ENCODE results near the gene CHMP5. TPM values are rescaled to one million over a fixed set of nuclear protein-coding genes. Genes with fewer than 3 reads are reported as not detected.

CHMP5 gene
- polyA plus RNA-seq, 10 donors = 70.3 to 84.6 (median 77.8) TPM

DNA sequence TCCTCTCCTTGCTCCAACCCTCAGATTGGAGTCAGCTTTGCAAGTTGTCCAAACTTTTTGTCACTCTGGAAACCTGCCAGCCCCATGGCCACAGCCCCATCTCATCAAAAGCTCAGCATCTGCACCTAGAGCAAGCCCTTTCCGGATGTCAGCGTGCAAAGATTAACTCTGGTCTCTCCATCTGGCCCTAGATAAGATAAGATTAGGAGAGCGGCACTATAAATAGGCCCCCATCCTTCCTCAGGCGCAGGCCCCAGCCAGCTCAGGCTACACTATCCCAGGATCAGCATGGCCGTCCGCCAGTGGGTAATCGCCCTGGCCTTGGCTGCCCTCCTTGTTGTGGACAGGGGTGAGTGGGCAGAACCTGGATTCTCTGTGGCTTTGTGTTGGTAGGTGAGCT is 24.9 kb upstream of the CHMP5 start, which contains the start of gene SPINK4:
SPINK4 (plus strand) TSS at position 247 of the 400 bp plus-strand sequence; CDS start at position 289, 42 bp downstream.
- no peak for DNase-seq

DNA sequence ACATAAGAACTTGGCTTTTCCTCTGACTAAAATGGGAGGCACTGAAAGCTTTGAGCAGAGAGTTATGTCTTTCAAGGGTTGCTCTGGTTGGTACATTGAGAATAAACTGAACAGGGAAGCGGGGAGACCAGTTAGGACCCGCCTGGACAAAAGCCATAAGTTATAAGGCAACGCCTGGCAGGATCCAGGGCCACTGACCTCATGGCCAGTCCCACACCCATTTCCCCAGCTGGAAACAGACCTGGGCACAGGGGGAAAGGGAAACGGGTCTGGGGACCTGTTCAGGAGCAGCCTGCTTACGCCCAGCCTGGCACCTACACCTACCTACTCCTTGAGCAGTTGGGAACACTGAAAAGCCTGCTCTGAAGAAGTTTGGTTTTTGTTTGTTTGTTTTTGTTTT is 23.6 kb upstream of the CHMP5 start:
- no peak for DNase-seq

DNA sequence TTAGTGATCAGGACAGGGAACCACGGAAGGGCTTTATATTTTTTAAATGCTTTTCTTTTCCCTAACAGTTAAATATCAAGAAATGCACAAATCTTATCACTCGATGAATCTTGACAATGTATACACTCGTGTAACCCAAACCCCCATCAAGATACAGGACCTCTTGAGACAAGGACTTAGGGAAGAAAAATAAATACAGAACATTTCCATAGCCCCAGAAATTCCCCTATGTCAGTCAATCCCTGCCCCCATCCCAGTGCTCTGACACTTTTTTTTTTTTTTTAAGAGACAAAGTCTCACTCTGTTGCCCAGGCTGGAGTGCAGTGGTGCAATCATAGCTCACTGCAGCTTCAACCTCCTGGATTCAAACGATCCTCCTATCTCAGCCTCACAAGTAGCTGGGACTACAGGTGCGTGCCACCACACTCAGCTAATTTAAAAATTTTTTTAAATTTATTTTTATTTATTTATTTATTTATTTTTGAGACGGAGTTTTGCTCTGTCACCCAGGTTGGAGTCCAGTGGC is 22.2 kb upstream of the CHMP5 start:
- DNase-seq = no peak

DNA sequence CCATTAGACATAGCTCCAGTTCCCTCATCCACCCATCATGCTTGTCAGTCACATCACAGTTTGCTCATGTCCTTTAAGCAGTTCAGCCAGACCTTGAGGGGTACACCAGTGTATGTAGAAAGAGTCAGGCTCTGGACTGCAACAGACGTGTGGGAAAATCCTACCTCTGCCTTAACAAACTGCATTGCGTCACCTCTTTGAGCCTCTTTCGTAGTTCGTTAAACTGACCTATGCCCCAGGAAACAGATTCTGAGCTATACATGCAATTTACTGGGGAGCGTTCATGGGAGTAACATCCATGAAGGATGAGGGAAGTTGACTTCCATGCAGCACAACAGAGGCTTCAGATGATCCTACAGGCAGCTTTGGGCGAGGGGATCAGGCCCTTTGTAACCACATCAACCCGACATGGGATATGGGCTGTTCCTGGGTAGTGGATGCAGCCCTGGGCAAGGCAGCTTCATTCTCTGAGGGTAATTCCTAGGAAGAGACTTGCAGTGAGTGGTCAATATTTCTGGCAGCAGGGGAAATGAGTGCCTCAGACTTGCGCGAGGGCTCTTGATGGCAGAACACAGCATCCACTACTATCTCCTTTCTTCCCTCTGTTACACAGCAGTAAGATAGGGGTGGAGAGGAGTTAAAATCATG is 20.6 kb upstream of the CHMP5 start:
- DNase-seq = no peak

DNA sequence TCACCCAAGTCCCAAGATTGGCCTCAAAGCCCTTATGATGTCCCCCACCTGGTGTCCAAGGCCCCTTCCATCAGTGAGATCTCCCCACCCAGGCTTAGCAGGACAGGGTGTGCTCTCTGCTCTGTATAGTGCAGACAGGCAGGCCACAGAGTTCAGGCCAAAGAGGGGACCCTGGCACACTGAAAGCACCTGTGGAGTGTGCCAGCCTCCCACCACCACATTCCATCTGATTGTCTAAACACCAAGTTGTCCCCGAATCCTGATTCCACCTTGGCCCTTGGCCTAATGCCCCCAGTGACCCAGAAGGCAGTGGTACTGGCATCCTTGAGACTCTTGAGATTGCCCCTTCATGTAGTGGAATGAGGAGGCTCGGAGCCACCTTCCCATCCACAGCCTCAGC is 19.5 kb upstream of the CHMP5 start:
- DNase-seq = no peak

DNA sequence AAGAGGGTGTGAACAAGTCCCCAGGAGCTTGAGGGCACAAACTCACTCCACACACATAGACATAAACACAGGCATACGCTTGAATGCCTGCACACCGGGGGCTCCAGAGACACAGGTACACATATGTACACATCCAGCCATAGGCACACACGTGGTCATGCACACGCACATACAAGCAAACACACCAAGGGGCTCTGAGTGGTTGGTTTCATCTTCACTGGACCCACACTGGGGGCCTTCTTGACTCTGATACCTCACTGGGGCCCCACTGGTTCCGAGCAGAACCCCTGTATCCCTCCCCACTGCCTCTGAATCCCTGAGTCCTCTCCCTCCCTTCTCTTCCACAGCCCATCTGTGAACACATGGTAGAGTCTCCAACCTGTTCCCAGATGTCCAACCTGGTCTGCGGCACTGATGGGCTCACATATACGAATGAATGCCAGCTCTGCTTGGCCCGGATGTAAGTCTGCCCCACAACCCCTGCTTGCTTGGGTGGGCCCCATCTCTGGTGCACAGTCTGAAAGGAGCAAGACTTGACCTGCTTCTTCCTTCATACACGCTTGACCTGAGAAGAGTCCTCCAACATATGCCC is 18.5 kb upstream of the CHMP5 start:
- no peak for DNase-seq

DNA sequence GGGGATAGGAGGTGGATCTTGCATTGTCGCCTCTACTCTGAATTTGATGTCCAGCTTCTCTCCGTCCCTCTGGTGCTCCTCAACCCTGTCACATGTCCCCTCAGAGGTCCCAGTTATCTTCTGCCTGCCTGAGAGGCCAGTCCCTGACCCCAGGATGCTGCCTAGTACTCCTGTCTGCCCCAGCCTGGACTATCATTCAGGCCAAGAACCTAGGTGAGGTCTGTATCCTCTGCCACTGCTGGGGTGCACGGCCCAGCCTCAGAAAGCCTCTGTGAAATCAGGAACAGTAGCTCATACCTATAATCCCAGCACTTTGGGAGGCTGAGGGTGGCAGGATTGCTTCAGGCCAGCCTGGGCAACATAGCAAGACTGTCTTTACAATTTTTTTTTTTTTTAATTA is 16.2 kb upstream of the CHMP5 start:
- DNase-seq = no peak

DNA sequence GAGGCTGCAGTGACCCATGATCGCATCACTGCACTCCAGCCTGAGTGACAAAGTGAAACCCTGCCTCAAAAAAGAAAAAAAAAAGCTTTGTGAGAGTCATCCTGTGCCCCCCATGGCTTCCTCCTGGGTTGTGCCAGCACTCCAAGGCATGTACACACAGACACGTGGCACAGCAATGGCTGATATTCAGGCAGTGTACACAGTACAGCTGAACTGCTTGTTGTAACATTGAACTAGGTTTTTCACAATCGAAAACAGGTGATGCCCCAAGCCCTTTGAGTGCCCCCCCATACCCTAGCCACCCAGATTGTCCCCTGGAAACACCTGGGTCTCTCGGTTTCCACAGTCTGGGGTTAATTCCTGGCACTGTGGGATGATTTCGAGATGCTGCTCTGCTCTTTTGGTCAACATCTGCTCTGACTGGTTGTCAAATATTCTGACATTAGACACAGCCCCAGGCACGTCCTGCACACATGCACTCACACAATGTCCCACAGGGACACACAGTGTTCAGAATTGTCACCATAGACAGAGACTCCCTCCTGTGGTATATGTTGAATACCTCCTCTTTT is 15.7 kb upstream of the CHMP5 start:
- no peak for DNase-seq

DNA sequence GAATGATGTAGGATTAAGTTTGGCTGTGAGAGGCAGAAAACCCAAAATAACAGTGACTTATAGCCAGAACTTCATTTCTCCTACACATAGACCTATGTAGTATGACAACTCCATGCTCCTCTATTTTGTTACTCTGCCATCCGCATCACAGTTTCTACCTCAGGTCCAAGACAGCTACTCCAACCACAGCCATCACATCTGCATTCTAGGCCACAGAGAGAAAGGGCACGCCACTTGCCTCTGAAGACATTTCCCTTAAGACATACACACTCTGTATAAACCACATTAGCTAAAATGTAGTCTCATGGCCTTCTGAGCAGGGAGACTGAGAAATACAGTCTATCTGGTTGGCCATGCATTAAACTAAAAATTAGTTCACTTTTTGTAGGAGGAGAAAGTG is 14.9 kb upstream of the CHMP5 start:
- DNase-seq = no peak

DNA sequence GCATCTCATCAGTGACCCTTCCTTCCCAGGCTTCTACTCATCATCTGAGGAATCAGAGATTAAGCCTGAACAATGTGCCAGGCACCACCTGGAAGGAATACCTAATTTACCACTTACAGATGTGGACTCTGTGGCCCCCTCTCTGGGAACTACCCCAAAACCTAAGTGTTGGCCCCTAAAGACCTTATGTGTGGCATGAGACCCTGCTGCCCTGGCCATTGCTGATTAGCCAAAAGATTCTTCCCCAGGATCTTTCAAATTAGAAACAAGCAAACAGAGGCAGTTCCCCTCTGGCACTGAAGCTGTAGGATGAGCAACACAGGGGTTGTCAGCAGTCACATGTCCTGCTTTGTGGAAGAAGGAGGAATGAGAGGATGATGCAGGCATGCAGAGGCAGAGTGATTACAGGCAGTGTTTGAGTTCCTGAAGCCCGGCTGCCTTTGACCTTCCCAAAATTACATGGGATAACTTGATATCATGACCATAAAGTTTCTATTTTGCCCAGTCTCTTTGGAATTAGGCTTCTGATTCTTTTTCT is 14.3 kb upstream of the CHMP5 start:
- no peak for DNase-seq

DNA sequence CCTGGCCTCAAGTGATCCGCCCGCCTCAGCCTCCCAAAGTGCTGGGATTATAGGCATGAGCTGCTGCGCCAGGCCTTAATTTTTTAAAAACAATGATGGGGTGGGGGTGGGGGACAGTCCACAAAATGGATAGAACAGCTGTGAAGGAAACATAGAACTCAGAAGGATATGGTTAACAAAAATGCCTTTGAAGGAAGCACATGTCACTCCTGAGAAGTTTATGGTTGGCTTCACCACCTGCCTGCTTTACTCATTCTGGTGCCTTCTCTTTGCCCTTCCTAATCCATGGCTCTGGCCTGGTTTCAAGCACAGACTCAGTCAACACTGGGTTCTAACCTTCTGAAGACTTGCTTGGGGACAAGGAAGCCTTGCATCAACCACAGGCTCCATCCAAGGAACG is 10.6 kb upstream of the CHMP5 start:
- DNase-seq = no peak

DNA sequence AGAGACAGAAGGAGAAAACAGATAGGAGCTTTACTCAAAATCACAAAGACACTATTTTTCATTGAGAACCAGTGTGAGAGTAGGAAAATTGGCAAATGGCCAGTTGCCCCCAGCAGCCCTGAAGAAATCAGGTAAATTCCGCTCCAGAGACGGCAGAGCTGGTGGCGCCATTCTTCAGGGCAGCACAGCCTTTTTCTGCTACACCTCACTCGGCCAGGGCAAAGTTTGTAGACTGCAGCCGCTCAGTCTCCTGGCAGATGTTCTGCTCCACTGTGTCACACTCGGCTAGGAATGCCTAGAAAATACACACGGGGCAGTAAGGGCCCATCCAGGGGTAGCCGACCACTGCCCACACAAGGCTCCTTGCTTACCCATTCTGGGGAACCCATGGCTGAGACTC is 9.8 kb upstream of the CHMP5 start:
- DNase-seq = no peak

DNA sequence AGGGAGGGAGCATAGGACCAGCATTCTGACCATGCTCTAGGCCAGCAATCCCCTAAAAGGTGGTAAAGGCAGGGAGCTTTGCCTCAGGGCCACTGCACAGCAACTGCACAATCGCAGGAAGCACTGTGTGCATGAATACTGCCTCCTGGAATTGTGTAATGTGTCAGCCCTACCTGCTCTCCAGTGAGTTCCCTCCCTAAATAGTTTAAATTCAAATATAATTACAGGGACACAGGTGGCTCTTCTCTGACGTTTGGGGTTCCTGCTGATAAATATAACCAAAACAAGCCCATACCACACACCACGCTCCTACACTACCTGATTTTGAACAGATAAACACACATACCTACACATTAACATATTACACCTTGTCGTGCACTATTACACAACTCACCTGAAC is 9.4 kb upstream of the CHMP5 start:
- no peak for DNase-seq

DNA sequence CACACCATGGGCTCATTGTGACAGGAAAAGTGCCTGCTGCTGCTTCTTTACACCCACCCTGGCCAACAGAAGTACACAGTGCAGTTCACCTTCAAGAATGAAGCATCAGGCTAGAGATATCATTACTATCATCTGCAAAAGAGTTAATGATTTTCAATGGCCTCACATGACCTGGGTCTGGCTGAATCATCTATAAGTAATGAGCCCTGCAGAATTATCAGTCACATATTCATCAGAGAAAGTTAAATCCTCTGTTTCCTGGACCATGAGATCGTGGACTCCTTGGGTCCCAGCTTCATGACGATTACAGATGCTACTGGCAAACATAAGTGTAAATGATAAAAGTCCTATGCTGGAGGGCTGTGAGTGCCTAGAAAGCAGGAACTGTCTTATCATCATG is 8.6 kb upstream of the CHMP5 start:
- DNase-seq = no peak

DNA sequence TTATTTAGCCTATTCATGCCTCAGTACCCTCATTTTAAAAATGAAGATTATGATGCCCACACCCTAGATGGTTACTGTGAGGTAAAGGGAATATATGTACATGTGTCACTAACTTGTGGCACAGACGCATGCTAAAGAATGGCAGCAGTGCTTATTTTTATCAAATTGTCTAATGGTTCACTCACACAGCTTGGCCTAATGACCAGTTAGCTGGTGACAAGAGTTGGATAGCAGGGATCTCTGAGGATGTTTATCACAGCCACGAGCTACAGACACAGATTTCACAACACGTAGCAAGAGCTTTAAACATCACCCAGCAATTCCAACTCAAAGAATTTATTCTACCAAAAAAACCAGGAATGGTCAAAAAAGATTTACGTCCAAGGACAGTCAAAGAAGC is 7.6 kb upstream of the CHMP5 start:
- no peak for DNase-seq

DNA sequence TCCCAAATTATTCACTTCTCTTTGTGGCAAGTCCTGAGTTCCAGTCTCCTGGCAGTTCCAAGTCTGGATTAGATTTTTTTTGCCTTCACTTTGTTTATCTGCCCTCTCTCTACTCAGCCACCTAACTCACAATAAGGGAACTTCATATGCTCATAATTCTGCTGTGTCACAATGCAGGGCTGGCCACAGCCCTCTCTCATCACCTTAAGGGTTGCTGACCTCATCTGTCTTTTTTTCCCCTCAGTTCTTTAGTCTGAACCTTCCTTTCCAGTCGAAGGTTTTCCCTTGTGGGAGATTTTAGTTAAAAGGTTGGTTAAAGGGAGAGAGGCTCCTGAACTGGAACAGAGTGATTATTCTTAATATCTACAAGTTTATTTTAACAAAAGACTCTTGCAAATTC is 4.5 kb upstream of the CHMP5 start:
- no peak for DNase-seq

DNA sequence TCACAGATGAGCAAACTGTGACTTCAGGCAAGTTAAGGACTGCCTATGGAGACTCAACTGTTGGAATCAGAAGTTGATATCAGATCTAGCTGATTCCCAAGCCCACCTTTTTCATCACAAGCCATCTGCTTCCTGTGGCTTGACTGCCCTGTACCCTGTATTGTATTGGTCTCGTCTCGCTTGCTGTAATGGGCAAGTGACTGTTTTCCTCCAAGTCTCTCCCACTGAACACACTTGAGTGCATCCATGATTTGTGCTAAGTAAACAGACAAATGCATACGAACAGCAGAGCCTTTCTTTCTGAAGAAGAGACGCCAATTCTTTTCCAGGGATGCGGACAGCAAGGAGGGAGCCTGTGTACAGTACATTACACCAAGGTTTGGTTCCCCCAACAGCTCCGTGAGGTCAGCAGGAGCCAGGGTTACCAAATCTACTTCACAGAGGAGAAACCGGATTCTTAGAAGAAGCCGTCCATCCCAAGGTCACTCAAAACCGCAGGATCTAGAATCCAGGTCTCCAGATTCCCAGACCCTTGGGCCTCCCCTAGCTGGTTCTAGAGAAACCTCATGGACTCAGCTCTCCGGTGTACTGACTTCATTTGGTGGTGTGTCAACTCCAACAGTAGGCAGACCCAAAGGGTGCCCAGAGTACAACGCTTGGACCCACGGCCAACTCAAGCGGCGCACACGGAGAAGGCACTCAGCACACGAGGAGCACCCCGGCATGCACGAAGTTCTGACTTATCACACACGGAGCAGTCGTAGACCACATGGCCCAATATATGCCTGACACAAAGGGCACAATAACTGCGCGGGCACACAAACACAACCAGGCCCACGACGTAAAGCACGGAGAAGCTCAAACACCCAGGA is 1.5 kb upstream of the CHMP5 start:
- DNase-seq = peak in 2 of 3 donors; percentile 23 to 71

DNA sequence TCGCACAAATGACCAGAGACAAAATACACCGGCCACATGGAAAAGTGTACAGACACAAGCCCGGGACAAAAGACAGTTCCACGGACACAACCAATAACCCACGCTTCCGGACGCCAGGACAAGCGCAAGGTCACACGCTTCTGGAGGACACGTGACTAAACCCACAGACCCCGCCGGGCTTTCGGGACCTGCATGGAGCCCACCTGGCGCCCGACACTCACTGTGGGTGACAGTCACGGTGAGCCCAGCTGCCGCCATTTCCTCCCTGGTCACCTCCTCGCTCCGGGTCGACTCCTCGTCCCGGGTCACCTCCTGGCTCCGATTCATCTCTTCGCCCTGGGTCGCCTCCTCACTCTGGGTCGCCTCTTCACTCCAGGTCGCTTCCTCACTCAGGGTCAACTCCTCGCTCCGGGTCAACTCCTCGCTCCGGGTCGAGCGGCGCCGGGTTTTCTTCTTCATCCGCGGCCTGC is 811 bp upstream of the CHMP5 start:
- DNase-seq = peak in 1 of 3 donors; percentile 45

DNA sequence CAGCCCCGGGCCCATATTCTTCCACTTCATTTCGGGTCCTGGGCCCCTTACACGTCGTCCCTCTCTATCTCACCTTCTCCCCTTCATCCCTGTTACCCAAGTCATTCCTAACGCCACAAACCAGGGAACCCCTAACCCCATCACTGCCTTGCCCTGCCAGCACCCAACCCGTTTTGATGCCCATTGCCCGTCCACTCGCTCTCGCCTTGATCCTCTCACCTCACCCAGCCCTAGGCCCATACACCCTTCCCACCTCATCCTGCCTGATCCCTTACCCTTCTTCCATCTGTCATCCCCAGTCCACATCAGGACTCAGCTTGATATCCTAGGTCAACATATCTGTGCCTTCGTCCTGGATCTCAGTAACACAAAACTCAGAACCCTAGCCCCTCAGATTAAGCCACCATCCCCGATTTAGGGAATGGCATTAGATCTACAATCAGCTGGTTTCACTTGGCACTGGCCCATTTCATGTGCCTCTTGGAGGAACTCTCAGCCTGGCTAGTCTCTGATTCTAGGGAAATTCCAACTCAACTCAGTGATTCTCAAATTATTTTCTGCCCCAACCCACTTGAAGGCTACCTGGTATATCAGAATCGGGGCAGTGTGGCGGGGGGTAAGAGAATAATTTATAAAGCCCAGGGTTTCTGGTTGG is 489 bp downstream of the CHMP5 start:
- no peak for DNase-seq

DNA sequence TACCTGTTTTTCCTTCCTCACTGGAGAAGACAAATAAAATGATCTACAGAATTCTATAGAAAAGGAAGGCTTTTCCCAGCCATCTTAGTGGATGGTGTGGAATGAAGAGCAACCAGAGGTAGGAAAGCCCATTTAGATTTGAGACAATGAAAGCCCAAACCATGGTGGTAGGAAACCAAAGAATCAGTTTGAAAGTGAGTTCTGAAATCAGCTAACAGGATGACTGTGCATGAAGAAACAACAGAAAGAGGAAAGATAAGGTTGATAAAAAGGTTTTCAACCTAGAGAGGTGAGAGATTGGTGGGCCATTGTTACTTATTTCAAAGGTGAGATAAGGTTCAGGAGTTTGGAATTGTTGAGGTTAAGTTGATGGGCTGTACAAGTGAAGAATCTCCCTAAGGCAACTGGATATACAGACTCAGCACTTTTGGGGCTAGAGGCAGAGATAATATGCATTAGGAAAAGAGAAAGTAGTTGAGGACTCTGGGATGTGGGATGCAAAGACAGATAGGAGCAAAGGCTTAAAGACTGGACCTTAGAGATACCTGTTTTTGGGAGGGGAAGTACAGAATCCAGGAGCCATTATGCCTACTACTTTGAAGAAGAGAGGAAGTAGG is 2.4 kb downstream of the CHMP5 start:
- DNase-seq = no peak

DNA sequence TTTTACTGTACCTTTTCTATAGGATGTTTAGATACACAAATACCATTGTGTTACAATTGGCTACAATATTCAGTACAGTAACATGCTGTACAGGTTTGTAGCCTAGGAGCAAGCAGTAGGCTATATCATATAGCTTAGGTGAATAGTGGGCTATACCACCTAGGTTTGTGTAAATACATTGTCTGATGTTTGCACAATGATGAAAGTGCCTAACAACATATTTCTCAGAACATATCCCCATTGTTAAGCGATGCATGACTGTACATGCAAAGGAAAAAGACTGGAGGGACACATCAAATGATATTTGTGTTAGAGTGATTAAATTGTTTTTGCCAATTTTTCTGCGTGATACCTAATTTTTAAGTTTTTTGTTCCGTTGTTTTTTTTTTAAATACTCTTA is 5.3 kb downstream of the CHMP5 start:
- no peak for DNase-seq

All from muscle of back (tissue), 11 donors.